DND-41 (cell line): ENCODE results near the gene MEMO1.

ENCODE experiments used
- EZH2 ChIP-seq: IDR thresholded peaks from 3 replicates; pipeline ENCODE4 v1.6.1; 2012; ENCODE audit warnings: borderline replicate concordance, low read depth, mild to moderate bottlenecking, moderate library complexity, low read length, inconsistent platforms; ENCODE audit not compliant: severe bottlenecking
- TF ChIP-seq, protein P1 (sequence below): IDR thresholded peaks from 2 replicates; pipeline ENCODE4 v1.5.1; 2012; ENCODE audit warnings: borderline replicate concordance, low read length, moderate library complexity, mild to moderate bottlenecking; ENCODE audit not compliant: poor library complexity, severe bottlenecking; ENCODE audit errors: extremely low read depth

DNA sequence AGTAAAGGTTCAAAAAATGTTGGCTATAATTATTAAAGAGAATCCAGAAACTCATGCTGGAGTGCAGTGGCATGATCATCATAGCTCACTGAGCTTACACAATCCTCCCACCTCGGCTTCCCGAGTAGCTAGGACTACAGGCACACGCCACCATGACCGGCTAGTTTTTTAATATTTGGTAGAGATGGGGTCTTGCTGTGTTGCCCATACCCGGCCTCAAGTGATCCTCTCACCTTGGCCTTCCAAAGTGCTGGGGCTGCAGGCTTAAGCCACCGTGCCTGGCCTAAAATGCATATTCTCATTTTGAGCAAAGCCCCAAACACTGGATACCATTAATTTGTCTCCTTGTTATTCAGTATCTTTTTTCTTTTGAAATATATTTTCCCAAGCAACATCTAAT lies 32.4 kb downstream of the MEMO1 start:
- TF ChIP-seq, protein P1, sequence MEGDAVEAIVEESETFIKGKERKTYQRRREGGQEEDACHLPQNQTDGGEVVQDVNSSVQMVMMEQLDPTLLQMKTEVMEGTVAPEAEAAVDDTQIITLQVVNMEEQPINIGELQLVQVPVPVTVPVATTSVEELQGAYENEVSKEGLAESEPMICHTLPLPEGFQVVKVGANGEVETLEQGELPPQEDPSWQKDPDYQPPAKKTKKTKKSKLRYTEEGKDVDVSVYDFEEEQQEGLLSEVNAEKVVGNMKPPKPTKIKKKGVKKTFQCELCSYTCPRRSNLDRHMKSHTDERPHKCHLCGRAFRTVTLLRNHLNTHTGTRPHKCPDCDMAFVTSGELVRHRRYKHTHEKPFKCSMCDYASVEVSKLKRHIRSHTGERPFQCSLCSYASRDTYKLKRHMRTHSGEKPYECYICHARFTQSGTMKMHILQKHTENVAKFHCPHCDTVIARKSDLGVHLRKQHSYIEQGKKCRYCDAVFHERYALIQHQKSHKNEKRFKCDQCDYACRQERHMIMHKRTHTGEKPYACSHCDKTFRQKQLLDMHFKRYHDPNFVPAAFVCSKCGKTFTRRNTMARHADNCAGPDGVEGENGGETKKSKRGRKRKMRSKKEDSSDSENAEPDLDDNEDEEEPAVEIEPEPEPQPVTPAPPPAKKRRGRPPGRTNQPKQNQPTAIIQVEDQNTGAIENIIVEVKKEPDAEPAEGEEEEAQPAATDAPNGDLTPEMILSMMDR = no peak
- no peak for TF ChIP-seq EZH2
